SK-N-SH treated with all-trans-retinoic acid at 6 μM for 48 hours (cell line): Measurements from ENCODE around the gene RAPH1.
"Not testable (repeated sequence)": the region's sequence is repeated elsewhere in the genome, so short reads cannot be mapped to it uniquely, and the experiment has no call there.

Source experiments
- ATAC-seq: fragments of 200-7000 bp; cut with Tn5 transposase; 3 replicates; pipeline ENCODE4 v1.9.1; 2020; ENCODE audit warnings: mild to moderate bottlenecking, moderate library complexity
- ARNTL ChIP-seq: fragments of 450-650 bp; formaldehyde crosslinking; IDR thresholded peaks from 2 replicates; pipeline ENCODE4 v1.5.0; 2020; ENCODE audit warnings: low read depth, mild to moderate bottlenecking, moderate library complexity, borderline replicate concordance
- BACH2 ChIP-seq: fragments of 250-450 bp; sonication (Bioruptor Pico); IDR thresholded peaks from 2 replicates; pipeline ENCODE4 v1.9.0; 2021; ENCODE audit warnings: mild to moderate bottlenecking, borderline replicate concordance
- CSDC2 ChIP-seq: fragments of 250-450 bp; sonication (Bioruptor Pico); IDR thresholded peaks from 2 replicates; pipeline ENCODE4 v1.5.0; 2020; ENCODE audit warnings: mild to moderate bottlenecking, moderate library complexity
- ESRRG ChIP-seq: fragments of 250-450 bp; sonication (Bioruptor Pico); IDR thresholded peaks from 2 replicates; pipeline ENCODE4 v1.6.1; 2021; ENCODE audit warnings: mild to moderate bottlenecking
- GLIS3 ChIP-seq: fragments of 250-450 bp; sonication (Bioruptor Pico); IDR thresholded peaks from 2 replicates; pipeline ENCODE4 v1.5.0; 2020; ENCODE audit warnings: mild to moderate bottlenecking, moderate library complexity
- ISL1 ChIP-seq: fragments of 250-450 bp; sonication (Bioruptor Pico); IDR thresholded peaks from 2 replicates; pipeline ENCODE4 v2.1.2; 2022; ENCODE audit warnings: mild to moderate bottlenecking, moderate library complexity
- OSR1 ChIP-seq: fragments of 250-450 bp; sonication (Bioruptor Pico); IDR thresholded peaks from 2 replicates; pipeline ENCODE4 v1.8.0; 2022; ENCODE audit warnings: moderate library complexity, mild to moderate bottlenecking, inconsistent platforms
- PPARA ChIP-seq: fragments of 250-450 bp; sonication (Bioruptor Pico); IDR thresholded peaks from 2 replicates; pipeline ENCODE4 v1.5.0; 2020; ENCODE audit warnings: mild to moderate bottlenecking, borderline replicate concordance
- RARB ChIP-seq: fragments of 250-450 bp; sonication (Bioruptor Pico); IDR thresholded peaks from 2 replicates; pipeline ENCODE4 v1.8.0; 2021; ENCODE audit warnings: mild to moderate bottlenecking, moderate library complexity
- TCF4 ChIP-seq: fragments of 250-450 bp; sonication (Bioruptor Pico); IDR thresholded peaks from 2 replicates; pipeline ENCODE4 v1.8.0; 2021; ENCODE audit warnings: mild to moderate bottlenecking, moderate library complexity, borderline replicate concordance
- TOX ChIP-seq: fragments of 250-450 bp; sonication (Bioruptor Pico); IDR thresholded peaks from 2 replicates; pipeline ENCODE4 v1.8.0; 2021; ENCODE audit warnings: mild to moderate bottlenecking, moderate library complexity, borderline replicate concordance
- ZC3H10 ChIP-seq: fragments of 250-450 bp; sonication (Bioruptor Pico); IDR thresholded peaks from 2 replicates; pipeline ENCODE4 v1.5.1; 2021; ENCODE audit warnings: mild to moderate bottlenecking, moderate library complexity
- ZFP3 ChIP-seq: fragments of 250-450 bp; sonication (Bioruptor Pico); IDR thresholded peaks from 2 replicates; pipeline ENCODE4 v1.5.0; 2020; ENCODE audit warnings: mild to moderate bottlenecking, moderate library complexity
- ZFP30 ChIP-seq: fragments of 450-650 bp; formaldehyde crosslinking; IDR thresholded peaks from 2 replicates; pipeline ENCODE4 v1.5.0; 2022; ENCODE audit warnings: mild to moderate bottlenecking, moderate library complexity
- TF ChIP-seq, protein P1 (sequence below): fragments of 250-450 bp; sonication (Bioruptor Pico); IDR thresholded peaks from 2 replicates; pipeline ENCODE4 v1.8.0; 2020; ENCODE audit warnings: mild to moderate bottlenecking, moderate library complexity, borderline replicate concordance
- TF ChIP-seq, protein P2 (sequence below): fragments of 250-450 bp; sonication (Bioruptor Pico); IDR thresholded peaks from 2 replicates; pipeline ENCODE4 v1.5.1; 2021; ENCODE audit warnings: mild to moderate bottlenecking, moderate library complexity
- TF ChIP-seq, protein P3 (sequence below): fragments of 250-450 bp; sonication (Bioruptor Pico); IDR thresholded peaks from 2 replicates; pipeline ENCODE4 v1.8.0; 2021; ENCODE audit warnings: low read depth, mild to moderate bottlenecking, moderate library complexity, borderline replicate concordance
- TF ChIP-seq, protein P4 (sequence below): fragments of 250-450 bp; sonication (Bioruptor Pico); IDR thresholded peaks from 2 replicates; pipeline ENCODE4 v1.5.1; 2020; ENCODE audit warnings: low read depth, mild to moderate bottlenecking, moderate library complexity
- TF ChIP-seq, protein P5 (sequence below): fragments of 250-450 bp; sonication (Bioruptor Pico); IDR thresholded peaks from 2 replicates; pipeline ENCODE4 v1.5.0; 2020; ENCODE audit warnings: mild to moderate bottlenecking, moderate library complexity

RAPH1 gene

DNA sequence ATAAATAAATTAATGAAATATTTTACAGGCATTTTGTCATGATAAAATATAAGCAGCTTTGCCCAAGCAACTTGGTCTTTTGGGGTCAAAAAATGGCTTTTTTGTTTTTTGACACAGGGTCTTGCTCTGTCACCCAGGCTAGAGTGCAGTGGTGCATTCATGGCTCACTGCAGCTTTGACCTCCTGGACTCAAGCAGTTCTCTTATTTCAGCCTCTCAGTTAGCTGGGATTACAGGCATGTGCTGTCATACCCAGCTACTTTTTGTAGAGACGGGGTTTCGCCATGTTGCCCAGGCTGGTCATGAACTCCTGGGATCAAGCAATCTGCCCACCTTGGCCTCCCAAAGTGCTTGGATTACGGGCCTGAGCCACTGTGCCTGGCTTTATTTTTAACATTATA, 155.9 kb downstream of the RAPH1 start (continued):
- TF ChIP-seq, protein P1, sequence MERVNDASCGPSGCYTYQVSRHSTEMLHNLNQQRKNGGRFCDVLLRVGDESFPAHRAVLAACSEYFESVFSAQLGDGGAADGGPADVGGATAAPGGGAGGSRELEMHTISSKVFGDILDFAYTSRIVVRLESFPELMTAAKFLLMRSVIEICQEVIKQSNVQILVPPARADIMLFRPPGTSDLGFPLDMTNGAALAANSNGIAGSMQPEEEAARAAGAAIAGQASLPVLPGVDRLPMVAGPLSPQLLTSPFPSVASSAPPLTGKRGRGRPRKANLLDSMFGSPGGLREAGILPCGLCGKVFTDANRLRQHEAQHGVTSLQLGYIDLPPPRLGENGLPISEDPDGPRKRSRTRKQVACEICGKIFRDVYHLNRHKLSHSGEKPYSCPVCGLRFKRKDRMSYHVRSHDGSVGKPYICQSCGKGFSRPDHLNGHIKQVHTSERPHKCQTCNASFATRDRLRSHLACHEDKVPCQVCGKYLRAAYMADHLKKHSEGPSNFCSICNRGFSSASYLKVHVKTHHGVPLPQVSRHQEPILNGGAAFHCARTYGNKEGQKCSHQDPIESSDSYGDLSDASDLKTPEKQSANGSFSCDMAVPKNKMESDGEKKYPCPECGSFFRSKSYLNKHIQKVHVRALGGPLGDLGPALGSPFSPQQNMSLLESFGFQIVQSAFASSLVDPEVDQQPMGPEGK (CRISPR knock-in tag) = no peak
- TF ChIP-seq OSR1 = no peak

DNA sequence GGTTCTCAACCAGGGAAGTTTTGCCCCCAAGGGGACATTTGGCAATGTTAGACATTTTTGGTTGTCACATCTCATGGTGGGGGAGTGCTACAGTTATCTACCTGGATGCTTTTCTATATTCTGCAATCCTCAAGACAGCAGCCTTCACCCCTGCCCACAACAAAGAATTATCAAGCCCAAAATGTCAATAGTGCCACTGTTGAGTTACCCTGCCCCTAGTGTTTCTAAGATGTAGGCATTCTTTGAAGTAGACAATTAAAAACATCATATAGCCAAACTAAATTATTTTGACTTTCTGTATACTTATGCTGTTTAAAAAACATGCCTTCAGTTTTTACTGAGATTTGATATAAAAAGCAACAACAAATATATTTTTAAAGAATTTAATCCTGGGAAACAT, 158.9 kb downstream of the RAPH1 start:
- TF ChIP-seq OSR1 (no peak), ZC3H10 (CRISPR knock-in tag) (no peak), BACH2 (CRISPR knock-in tag) (no peak), ZFP3 (CRISPR knock-in tag) (no peak), TCF4 (CRISPR knock-in tag) (no peak)
- TF ChIP-seq, protein P2, sequence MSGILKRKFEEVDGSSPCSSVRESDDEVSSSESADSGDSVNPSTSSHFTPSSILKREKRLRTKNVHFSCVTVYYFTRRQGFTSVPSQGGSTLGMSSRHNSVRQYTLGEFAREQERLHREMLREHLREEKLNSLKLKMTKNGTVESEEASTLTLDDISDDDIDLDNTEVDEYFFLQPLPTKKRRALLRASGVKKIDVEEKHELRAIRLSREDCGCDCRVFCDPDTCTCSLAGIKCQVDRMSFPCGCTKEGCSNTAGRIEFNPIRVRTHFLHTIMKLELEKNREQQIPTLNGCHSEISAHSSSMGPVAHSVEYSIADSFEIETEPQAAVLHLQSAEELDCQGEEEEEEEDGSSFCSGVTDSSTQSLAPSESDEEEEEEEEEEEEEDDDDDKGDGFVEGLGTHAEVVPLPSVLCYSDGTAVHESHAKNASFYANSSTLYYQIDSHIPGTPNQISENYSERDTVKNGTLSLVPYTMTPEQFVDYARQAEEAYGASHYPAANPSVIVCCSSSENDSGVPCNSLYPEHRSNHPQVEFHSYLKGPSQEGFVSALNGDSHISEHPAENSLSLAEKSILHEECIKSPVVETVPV (CRISPR knock-in tag) = no peak
- TF ChIP-seq, protein P3, sequence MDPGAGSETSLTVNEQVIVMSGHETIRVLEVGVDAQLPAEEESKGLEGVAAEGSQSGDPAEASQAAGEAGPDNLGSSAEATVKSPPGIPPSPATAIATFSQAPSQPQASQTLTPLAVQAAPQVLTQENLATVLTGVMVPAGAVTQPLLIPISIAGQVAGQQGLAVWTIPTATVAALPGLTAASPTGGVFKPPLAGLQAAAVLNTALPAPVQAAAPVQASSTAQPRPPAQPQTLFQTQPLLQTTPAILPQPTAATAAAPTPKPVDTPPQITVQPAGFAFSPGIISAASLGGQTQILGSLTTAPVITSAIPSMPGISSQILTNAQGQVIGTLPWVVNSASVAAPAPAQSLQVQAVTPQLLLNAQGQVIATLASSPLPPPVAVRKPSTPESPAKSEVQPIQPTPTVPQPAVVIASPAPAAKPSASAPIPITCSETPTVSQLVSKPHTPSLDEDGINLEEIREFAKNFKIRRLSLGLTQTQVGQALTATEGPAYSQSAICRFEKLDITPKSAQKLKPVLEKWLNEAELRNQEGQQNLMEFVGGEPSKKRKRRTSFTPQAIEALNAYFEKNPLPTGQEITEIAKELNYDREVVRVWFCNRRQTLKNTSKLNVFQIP (CRISPR knock-in tag) = no peak
- ATAC-seq = no peak

DNA sequence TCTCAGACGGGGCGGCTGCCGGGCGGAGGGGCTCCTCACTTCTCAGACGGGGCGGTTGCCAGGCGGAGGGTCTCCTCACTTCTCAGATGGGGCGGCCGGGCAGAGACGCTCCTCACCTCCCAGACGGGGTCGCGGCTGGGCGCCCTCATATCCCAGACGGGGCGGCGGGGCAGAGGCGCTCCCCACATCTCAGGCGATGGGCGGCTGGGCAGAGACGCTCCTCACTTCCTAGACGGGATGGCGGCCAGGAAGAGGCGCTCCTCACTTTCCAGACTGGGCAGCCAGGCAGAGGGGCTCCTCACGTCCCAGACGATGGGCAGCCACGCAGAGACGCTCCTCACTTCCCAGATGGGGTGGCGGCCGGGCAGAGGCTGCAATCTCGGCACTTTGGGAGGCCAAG, 162.4 kb downstream of the RAPH1 start:
- not testable (repeated sequence) for ATAC-seq

DNA sequence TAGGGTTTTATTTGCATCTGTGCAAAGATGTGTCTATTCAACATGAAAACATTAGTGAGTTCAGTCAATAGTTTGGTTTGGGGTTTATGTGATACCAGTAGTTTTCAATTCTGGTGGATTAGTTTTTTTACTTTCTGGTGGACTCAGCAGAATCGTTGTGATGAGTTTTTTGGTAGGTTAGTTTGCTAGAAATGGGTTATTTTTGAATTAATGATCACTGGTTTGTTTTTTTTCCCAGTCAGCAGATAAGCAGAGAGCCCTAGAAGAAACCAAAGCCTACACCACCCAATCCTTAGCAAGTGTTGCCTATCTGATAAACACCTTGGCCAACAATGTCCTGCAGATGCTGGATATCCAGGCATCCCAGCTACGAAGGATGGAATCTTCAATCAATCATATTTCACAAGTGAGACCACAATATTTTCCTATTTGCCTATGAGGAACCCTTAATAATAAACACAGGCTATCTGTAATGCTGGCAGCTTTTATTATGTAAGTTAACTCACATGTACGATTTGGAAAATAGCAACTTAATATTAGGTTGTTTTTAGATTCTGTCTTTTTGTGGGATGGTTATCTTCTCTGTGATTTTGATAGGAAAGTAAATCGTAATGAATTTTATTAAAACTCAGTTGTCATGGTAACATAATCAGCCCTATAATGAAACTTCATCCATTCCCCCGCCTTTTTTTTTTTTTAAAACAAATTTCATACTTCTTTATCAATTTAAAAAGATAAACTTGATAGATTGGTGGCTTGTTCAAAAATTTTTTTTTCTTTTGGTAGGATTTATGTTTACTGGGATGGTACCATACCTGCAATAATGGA, 168.2 kb downstream of the RAPH1 start:
- ATAC-seq = no peak
- TF ChIP-seq GLIS3 (CRISPR knock-in tag) (no peak), OSR1 (no peak), PPARA (no peak), TOX (CRISPR knock-in tag) (no peak), ARNTL (CRISPR knock-in tag) (no peak), RARB (CRISPR knock-in tag) (no peak), ISL1 (CRISPR knock-in tag) (no peak), CSDC2 (CRISPR knock-in tag) (no peak), ZFP3 (CRISPR knock-in tag) (no peak), TCF4 (CRISPR knock-in tag) (no peak), ESRRG (CRISPR knock-in tag) (no peak), ZFP30 (CRISPR knock-in tag) (no peak)
- TF ChIP-seq, protein P1 (CRISPR knock-in tag) = no peak
- TF ChIP-seq, protein P4, sequence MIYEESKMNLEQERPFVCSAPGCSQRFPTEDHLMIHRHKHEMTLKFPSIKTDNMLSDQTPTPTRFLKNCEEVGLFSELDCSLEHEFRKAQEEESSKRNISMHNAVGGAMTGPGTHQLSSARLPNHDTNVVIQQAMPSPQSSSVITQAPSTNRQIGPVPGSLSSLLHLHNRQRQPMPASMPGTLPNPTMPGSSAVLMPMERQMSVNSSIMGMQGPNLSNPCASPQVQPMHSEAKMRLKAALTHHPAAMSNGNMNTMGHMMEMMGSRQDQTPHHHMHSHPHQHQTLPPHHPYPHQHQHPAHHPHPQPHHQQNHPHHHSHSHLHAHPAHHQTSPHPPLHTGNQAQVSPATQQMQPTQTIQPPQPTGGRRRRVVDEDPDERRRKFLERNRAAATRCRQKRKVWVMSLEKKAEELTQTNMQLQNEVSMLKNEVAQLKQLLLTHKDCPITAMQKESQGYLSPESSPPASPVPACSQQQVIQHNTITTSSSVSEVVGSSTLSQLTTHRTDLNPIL (CRISPR knock-in tag) = no peak
- TF ChIP-seq, protein P5, sequence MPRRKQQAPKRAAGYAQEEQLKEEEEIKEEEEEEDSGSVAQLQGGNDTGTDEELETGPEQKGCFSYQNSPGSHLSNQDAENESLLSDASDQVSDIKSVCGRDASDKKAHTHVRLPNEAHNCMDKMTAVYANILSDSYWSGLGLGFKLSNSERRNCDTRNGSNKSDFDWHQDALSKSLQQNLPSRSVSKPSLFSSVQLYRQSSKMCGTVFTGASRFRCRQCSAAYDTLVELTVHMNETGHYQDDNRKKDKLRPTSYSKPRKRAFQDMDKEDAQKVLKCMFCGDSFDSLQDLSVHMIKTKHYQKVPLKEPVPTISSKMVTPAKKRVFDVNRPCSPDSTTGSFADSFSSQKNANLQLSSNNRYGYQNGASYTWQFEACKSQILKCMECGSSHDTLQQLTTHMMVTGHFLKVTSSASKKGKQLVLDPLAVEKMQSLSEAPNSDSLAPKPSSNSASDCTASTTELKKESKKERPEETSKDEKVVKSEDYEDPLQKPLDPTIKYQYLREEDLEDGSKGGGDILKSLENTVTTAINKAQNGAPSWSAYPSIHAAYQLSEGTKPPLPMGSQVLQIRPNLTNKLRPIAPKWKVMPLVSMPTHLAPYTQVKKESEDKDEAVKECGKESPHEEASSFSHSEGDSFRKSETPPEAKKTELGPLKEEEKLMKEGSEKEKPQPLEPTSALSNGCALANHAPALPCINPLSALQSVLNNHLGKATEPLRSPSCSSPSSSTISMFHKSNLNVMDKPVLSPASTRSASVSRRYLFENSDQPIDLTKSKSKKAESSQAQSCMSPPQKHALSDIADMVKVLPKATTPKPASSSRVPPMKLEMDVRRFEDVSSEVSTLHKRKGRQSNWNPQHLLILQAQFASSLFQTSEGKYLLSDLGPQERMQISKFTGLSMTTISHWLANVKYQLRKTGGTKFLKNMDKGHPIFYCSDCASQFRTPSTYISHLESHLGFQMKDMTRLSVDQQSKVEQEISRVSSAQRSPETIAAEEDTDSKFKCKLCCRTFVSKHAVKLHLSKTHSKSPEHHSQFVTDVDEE = no peak
- TF ChIP-seq, protein P2 (CRISPR knock-in tag) = no peak
- TF ChIP-seq, protein P3 (CRISPR knock-in tag) = no peak
